Rectal smooth muscle tissue (tissue), 1 donor: Measurements from ENCODE around the gene BLOC1S1.

Experiments
- H3K27ac ChIP-seq: one replicate; pipeline ENCODE4 v1.7.0; 2013; ENCODE audit warnings: low read depth, low read length, inconsistent platforms
- H3K27me3 ChIP-seq: one replicate; pipeline ENCODE4 v1.7.0; 2013; ENCODE audit warnings: low read length; ENCODE audit not compliant: control insufficient read depth, insufficient read depth
- H3K36me3 ChIP-seq: one replicate; pipeline ENCODE4 v1.7.0; 2013; ENCODE audit warnings: low read length; ENCODE audit not compliant: control insufficient read depth, insufficient read depth
- H3K4me1 ChIP-seq: one replicate; pipeline ENCODE4 v1.7.0; 2013; ENCODE audit warnings: low read length; ENCODE audit not compliant: control insufficient read depth, insufficient read depth
- H3K4me3 ChIP-seq: one replicate; pipeline ENCODE4 v1.7.0; 2013; ENCODE audit warnings: low read length
- H3K9ac ChIP-seq: one replicate; pipeline ENCODE4 v1.7.0; 2013; ENCODE audit warnings: low read length

Gene BLOC1S1

GRCh38 chr12:55707219-55707671 lies 8.6 kb upstream of the BLOC1S1 start:
- Histone ChIP-seq H3K27ac (peak overlapping the region; percentile 89), H3K27me3 (no peaks in the 10 kb centered on the region), H3K4me3 (peak overlapping the region; percentile 59), H3K4me1 (peaks cover 31% of the 10 kb centered on the region), H3K36me3 (no peaks in the 10 kb centered on the region), H3K9ac (peak overlapping the region; percentile 1)

- peak within 1 kb of the TSS; percentile 89 for H3K27ac ChIP-seq
- H3K4me3 ChIP-seq: peak within 1 kb of the TSS; percentile 59
- H3K36me3 ChIP-seq: no peaks in the 10 kb centered on the region
- H3K4me1 ChIP-seq: peaks cover 35% of the 10 kb centered on the region
- peak within 1 kb of the TSS; percentile 1 for H3K9ac ChIP-seq
- no peaks in the 10 kb centered on the region for H3K27me3 ChIP-seq
Observed at GRCh38 chr12:55707841-55708694, 7.8 kb upstream of the BLOC1S1 start, which contains the start of gene ITGA7. ITGA7 (minus strand) TSS chr12:55707904; CDS start chr12:55707682, 222 bp downstream.

DNA sequence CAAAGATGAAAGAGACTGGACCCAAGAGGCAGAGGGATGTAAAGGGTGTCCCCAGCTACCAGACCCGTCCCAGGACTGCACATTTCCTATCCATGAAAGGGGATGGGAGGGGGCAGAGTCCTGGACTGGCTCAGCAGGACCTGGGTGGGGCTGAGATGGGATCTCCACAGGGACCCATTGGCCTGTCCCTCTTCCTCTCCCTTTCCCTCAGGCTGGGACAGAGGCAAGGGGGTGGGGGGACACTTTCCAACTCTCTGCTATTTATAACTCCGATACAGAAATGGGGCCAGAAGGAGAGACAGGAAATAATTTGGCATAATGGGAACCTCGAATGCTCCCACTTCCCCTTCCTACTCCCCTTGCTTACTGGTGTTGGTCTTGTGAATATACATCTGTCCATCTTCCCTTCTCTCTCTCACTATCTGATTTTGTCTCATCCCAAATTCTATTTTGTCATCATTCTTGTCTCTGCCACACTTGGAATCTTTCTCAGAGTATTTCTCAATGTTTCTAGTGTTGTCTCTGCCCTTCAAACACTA lies 7.1 kb upstream of the BLOC1S1 start:
- Histone ChIP-seq H3K4me1 (peaks cover 32% of the 10 kb centered on the region), H3K27ac (peak overlapping the region; percentile 86), H3K9ac (no peak overlapping the region), H3K4me3 (peak overlapping the region; percentile 59), H3K27me3 (no peaks in the 10 kb centered on the region), H3K36me3 (no peaks in the 10 kb centered on the region)

GRCh38 chr12:55711786-55712553 lies 3.9 kb upstream of the BLOC1S1 start:
- H3K4me3 ChIP-seq: no peak overlapping the region
- H3K4me1 ChIP-seq: peaks cover 36% of the 10 kb centered on the region
- peak overlapping the region; percentile 76 for H3K27ac ChIP-seq
- H3K9ac ChIP-seq: no peak overlapping the region
- no peaks in the 10 kb centered on the region for H3K27me3 ChIP-seq
- no peaks in the 10 kb centered on the region for H3K36me3 ChIP-seq

DNA sequence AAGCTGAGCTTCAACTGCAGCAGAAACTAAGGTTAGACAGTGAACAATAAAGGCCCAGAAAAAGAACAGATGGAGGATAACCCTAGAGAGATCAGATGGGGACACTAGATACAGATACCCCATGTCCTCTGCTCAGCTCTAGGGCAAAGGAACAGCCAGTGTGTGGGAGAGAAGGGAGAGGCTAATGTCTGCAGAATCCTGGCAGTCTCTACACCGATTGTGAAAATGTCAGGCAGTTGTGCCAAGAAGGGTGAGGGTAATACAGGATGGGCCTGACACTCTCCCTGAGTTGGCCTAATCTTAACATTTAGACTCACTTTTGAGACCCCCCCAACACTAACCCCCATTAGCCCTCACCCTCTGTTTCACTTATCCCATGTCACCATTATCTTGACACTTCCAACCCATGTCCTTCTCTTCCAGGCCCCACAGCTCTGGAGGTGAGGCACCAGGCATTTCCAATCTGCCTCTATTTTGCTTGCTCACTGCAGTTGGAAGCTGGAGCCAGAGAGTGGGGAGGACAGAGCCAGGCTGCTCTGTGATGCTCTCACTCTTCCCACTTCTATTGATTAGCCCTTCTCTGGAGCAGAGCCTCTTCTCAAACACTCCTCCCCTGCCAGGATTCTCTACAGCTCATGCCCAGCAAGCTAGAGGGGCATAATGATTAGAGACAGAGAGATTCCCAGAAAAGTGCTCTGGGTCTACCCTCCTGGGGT lies 3.0 kb upstream of the BLOC1S1 start:
- no peak overlapping the region for H3K4me3 ChIP-seq
- peak overlapping the region; percentile 76 for H3K27ac ChIP-seq
- no peaks in the 10 kb centered on the region for H3K27me3 ChIP-seq
- peaks cover 45% of the 10 kb centered on the region for H3K4me1 ChIP-seq
- no peak overlapping the region for H3K9ac ChIP-seq
- no peaks in the 10 kb centered on the region for H3K36me3 ChIP-seq

- H3K4me1 ChIP-seq: peaks cover 47% of the 10 kb centered on the region
Observed at GRCh38 chr12:55713721-55714120, 2.1 kb upstream of the BLOC1S1 start.

GRCh38 chr12:55715169-55715764 lies 579 bp upstream of the BLOC1S1 start:
- H3K36me3 ChIP-seq: no peaks in the 10 kb centered on the region

More at GRCh38 chr12:55713721-55714120, 2.1 kb upstream of the BLOC1S1 start:
- Histone ChIP-seq H3K9ac (no peak overlapping the region), H3K27ac (peak overlapping the region; percentile 76), H3K36me3 (no peaks in the 10 kb centered on the region), H3K27me3 (no peaks in the 10 kb centered on the region), H3K4me3 (no peak overlapping the region)

DNA sequence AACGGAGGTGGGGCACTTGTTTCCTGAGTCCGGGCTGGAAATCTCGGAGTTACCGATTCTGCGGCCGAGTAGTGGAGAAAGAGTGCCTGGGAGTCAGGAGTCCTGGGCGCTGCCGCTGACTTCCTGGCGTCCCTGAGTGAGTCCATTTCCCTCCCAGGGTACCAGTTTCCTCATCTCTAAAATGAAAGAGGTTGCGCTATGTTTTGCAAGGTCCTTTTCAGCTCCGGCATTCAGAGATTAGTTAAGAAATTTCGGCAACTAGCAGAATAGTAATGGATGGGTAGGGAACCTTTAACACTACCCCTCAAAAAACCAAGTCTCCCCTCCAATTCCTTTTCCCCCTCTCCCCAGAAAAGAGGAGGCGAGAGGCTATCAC lies 724 bp downstream of the BLOC1S1 start:
- no peaks in the 10 kb centered on the region for H3K27me3 ChIP-seq
- peak overlapping the region; percentile 96 for H3K27ac ChIP-seq
- peaks cover 72% of the 10 kb centered on the region for H3K4me1 ChIP-seq
- no peaks in the 10 kb centered on the region for H3K36me3 ChIP-seq
- H3K4me3 ChIP-seq: peak overlapping the region; percentile 91
- H3K9ac ChIP-seq: peak overlapping the region; percentile 55

More at GRCh38 chr12:55715169-55715764, 579 bp upstream of the BLOC1S1 start:
- Histone ChIP-seq H3K27me3 (no peaks in the 10 kb centered on the region), H3K27ac (peak overlapping the region; percentile 96), H3K4me1 (peaks cover 60% of the 10 kb centered on the region), H3K9ac (peak overlapping the region; percentile 37), H3K4me3 (peak overlapping the region; percentile 91)

- Histone ChIP-seq H3K4me3 (peak overlapping the region; percentile 91), H3K36me3 (no peaks in the 10 kb centered on the region), H3K4me1 (peaks cover 65% of the 10 kb centered on the region), H3K27me3 (no peaks in the 10 kb centered on the region), H3K27ac (peak overlapping the region; percentile 96), H3K9ac (peak overlapping the region; percentile 1)
Observed at GRCh38 chr12:55717011-55718007, 1.5 kb downstream of the BLOC1S1 start.

- H3K36me3 ChIP-seq: no peaks in the 10 kb centered on the region
- H3K27ac ChIP-seq: peak overlapping the region; percentile 96
- H3K9ac ChIP-seq: no peak overlapping the region
- H3K27me3 ChIP-seq: no peaks in the 10 kb centered on the region
- peaks cover 58% of the 10 kb centered on the region for H3K4me1 ChIP-seq
- H3K4me3 ChIP-seq: peak overlapping the region; percentile 91
Observed at GRCh38 chr12:55718015-55718414, 2.2 kb downstream of the BLOC1S1 start.
